GM21360 (cell line): ENCODE measurements around the gene SUN5.
"Not testable (repeated sequence)": the region's sequence is repeated elsewhere in the genome, so short reads cannot be mapped to it uniquely, and the experiment has no call there.

Experiments used
- ATAC-seq: cut with Tn5 transposase; IDR thresholded peaks from one replicate; pipeline ENCODE4 v1.9.1; 2021; ENCODE audit warnings: mild to moderate bottlenecking, moderate library complexity; ENCODE audit not compliant: unreplicated experiment

The SUN5 gene

GRCh38 chr20:32965581-32966373, 38.5 kb downstream of the SUN5 start:
- no peak for ATAC-seq

DNA sequence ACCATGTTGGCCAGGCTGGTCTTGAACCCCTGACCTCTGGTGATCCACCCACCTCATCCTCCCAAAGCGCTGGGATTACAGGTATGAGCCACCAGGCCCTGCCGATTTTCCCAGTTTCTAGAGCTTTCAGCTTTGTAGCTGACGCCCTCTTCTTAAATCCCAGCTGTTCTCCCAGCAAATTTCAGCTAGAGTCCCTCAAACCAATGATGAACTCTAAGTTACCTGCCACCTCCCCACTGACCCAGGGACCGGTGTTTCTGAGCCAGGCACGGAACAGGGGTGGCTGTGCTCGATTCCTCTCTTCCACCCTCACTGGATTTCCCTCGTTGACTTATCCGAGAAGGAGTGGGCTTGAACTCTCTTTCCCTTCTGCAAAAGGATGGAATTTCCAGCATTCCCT, 39.1 kb downstream of the SUN5 start:
- ATAC-seq: no peak

- ATAC-seq: no peak
Measured at GRCh38 chr20:32964575-32964974, 39.7 kb downstream of the SUN5 start.

DNA sequence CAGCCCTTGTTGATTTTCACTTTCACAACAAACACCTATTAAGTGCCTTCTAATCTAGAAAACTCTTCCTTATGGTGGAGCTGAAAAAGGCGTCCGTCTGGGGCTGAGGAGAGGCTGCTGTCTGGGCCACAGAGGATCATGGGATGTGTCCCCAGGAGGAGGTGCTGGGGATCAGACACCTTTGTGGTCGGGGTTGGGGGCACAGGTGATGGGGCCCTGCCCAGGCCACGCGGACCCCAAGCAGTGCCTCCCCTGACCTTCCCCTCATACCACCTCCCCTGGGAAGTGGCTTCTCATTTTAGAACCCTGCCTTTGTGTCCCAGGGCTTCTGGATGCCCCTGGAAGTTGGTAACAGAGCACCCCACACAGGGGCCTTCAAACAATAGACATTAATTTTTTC, 41.1 kb downstream of the SUN5 start:
- ATAC-seq: no peak

GRCh38 chr20:32962646-32963045, 41.6 kb downstream of the SUN5 start:
- ATAC-seq: not testable (repeated sequence)

GRCh38 chr20:32962053-32962452, 42.2 kb downstream of the SUN5 start:
- no peak for ATAC-seq

GRCh38 chr20:32960849-32961731, 43.1 kb downstream of the SUN5 start:
- ATAC-seq: no peak

DNA sequence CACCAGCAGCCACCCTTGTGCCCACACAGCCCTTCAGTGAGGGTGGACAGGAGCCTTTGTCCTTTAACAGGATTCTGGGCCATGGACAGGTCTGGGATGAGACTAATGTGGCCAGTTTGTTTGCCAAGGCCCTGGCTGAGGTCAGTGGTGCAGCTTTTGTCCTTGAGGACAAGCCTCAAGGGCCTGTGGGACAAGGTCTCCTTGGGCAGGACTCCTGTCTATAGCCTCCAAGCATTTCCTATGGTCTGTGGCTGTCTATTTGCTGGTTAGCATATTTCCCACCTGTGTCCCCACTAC, 44.1 kb downstream of the SUN5 start:
- no peak for ATAC-seq

GRCh38 chr20:32959351-32960221, 44.6 kb downstream of the SUN5 start:
- ATAC-seq: no peak

- no peak for ATAC-seq
Measured at GRCh38 chr20:32958574-32958973, 45.7 kb downstream of the SUN5 start.

- no peak for ATAC-seq
Measured at GRCh38 chr20:32957459-32957858, 46.8 kb downstream of the SUN5 start.

DNA sequence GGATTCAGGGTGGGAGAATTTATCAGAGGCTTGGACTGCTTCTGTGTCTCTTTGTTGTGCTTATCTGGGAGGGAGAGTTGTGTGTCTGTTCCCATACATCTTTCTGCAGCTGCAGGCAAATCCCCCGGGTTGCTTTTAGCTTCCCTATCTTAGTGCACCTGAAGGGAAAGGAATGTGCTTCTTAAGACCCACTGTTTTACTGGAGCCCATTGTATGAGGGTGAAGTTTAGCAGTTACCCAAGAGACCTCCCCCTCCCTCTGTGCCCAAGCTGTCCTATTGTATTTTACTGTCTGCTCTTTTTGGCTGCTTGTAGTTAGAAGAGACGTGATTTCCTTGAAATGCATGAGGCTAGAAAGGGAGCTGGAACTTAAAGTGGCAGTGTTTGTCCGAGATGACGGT, 53.7 kb downstream of the SUN5 start:
- not testable (repeated sequence) for ATAC-seq

DNA sequence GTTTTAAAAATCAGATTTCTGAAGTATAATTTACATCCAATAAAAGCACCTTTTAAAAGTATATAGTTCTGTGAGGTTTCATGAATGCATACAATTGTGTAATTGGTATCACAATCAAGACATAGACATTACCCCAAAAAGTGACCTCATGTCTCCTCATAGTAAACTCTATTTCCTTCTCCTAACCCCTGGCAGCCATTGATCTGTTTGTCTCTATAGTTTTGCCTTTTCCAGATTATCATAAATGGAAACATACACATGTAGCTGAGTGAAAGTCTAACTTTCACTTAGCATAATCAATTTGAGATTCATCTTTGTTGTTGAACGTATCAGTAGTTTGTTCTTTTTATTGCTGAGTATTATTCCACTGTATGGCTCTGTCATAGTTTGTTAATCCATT, 57.6 kb downstream of the SUN5 start:
- no peak for ATAC-seq

- ATAC-seq: no peak
Measured at GRCh38 chr20:32945710-32946221, 58.5 kb downstream of the SUN5 start.

DNA sequence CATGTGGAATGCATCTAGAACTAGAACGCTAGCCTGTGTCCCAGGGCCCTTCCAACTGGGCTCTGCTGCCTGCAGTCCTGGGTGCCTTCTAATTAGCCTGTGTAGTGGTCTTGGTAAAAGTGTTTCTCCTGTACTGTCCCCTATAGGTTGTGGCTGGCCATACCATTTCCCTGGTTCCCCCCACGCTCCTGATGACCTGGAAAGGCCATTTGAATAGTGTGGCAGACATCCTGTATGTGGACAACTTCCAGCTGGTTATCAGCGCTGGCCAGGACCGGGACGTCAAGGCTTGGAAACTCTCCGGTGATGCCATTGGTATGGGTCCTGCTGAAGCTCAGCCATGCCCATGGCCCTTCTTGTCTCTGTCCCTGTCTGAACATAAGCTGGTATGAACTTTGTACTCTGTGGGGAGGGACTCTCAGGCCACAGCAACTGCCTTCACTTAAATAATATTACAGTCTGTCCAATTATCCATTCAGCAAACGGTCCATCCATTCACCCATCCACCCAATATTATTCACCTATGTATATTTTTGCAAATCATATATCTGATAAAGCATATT, 60.7 kb downstream of the SUN5 start:
- ATAC-seq: no peak

DNA sequence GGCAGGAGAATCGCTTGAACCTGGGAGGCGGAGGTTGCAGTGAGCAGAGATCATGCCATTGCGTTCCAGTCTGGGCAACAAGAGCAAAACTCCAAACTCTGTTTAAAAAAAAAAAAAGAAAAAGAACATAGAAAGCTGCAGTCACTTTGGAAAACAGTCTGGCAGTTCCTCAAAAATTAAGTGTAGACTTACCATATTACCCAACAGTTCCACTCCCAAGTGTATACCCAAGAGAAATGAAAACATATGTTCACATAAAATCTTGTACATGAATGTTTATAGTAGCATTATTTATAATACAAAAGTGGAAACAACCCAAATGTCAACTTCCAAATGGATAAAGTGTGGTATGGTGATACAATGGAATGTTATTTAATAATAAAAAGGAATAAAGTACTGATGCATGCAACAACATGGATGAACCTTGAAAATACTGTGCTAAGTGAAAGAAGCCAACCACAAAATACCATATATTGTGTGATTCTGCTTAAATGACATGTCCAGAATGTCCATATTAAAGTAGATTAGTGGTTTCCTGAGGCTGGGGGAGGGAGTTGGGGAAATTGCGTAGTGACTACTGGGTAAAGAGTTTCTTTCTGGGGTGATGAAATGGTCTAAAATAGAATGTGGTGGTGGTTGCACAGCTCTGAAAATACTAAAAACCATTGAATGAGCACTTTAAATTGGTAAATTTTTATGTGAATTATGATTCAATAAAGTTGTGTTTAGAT, 62.9 kb downstream of the SUN5 start:
- no peak for ATAC-seq

DNA sequence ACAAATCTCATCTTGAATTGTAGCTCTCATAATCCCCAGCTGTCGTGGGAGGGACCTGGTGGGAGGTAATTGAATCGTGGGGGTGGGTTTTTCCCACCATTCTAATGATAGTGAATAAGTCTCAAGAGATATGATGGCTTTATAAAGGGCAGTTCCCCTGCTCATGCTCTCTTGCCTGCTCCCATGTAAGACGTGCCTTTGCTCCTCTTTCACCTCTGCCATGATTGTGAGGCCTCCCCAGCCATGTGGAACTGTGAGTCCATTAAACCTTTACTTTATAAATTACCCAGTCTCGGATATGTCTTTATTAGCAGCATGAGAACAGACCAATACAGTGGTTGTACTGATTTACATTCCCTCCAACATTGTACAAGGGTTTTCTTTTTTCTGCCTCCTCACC, 69.7 kb downstream of the SUN5 start:
- ATAC-seq: no peak
